HG02759 (cell line): Measurements from ENCODE around the gene SKI.
"Not testable (repeated sequence)": the region's sequence is repeated elsewhere in the genome, so short reads cannot be mapped to it uniquely, and the experiment has no call there.

Experiments used
- ATAC-seq: cut with Tn5 transposase; IDR thresholded peaks from one replicate; pipeline ENCODE4 v1.9.1; 2021; ENCODE audit warnings: mild to moderate bottlenecking, moderate library complexity; ENCODE audit not compliant: unreplicated experiment

Gene SKI

GRCh38 chr1:2290595-2291510 lies 62.7 kb downstream of the SKI start:
- peak; percentile 59 for ATAC-seq

DNA sequence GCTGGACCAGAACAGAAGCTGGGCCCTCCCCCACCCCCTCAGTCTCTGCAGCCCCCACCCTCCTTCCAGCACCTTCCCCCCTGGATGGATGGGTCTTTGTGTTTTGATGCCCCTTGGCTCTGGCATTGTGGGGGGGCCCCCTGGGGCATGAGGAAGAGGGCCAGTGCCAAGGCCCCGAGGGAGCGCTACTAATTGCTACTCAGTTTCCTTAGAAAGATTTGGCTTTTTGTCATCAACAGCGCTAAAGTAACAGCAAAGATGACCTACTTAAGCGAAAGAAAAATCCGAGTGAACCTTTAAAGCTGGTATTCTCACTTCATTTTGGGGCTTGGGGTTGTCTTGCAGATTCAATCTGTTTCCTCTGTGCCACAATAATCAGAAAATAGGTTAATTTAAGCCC lies 63.5 kb downstream of the SKI start:
- no peak for ATAC-seq

DNA sequence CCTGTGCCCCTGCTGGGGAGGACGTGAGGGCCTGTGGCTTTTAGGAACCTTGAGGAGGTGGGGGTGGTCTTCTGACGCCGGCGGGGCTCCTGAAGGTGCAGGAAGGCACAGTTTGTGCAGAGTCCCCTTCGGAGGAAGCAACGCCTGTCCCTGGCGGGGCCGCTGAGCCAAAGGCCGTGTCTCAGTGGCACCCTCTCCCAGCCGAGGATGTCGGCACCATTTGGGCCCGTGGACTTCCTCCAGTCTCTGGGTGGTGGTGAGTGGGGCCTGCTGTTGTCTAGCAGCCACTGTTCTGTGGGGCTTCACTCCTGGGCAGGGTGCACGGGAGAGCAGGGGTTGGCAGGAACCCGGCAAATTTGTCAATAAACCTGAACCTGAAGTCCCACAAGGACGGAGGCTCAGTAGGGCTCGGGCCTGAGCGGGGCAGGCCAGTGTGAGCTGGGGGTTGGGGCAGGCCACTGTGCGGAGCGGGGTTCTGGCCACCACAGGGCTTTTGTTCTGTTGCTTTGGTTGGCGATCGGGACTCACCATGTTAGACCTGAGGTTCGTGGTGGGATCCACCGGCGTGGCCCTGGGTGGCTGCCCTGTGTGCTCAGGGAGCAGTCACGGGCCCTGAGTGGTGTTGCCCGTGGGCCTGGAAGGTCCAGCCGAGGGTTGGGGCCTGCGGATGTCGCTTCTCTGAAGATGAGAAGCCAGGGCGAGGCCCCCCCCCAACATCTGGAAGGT lies 64.8 kb downstream of the SKI start:
- ATAC-seq: no peak

DNA sequence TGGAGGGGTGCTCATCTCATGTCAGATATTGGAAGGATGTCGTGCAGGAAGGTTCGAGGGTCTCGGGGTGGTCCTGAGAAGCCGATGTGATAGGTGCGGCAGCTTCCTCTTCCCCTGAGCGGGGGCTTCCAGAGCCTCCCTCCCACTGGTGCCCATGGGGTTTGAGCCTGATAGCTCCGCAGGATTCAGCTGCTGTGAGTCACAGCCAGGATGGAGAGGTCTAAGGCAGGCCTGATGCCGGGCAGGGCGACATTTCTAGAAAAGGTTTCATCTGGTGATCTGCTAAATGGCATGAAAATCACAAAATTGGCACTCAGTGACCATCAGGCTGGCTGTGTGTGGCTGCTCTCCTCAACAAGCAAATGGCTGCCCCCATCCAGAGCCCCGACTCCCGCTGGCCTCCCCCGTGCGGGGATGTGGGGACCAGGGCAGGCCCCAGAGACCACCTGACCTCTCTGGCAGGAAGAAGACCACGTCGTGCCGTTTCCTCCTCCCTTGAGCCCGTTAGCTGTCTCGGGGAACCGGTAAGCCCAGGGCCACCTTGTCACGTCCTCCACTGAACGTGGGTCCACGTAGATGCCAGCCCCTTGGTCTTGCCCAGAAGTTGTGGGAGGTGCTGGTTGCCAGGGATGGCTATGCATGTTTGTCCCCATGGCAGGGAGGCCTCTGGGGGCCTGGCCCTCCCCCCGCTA lies 66.1 kb downstream of the SKI start:
- ATAC-seq: no peak

DNA sequence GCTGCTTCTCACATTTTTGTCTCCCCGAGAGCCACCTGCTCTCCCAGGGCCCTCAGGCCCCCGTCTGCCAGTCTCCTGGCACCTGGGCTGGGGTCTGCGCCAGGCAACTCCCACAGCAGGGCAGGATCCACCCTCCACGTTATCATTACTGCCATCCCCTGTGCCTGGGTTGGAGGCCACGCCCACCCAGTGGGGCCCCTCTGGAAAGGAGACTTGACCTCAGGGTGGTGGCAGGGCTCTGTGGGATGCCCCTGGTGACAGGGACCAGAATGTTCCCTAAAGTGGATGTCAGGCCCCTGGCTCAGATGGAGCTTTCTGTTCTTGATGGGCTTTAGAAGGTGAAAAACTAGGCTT lies 66.6 kb downstream of the SKI start:
- ATAC-seq: no peak

DNA sequence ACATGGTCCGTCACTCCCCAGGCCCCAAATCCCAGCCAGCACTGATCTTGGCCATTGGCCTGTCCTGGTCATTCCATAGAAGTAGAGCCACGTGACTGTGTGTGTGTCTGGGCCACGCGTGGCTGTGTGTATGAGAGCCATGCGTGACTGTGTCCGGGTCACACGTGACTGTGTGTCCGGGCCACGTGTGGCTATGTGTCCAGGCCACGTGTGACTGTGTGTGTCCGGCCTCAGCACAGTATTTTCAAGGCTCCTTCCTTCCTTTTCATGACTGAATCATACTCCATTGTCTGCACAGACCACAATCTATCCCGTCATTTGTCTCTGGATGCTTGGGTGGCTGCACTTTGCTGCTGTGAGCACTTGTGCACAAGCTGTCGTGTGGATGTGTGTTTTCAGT lies 67.4 kb downstream of the SKI start:
- no peak for ATAC-seq

DNA sequence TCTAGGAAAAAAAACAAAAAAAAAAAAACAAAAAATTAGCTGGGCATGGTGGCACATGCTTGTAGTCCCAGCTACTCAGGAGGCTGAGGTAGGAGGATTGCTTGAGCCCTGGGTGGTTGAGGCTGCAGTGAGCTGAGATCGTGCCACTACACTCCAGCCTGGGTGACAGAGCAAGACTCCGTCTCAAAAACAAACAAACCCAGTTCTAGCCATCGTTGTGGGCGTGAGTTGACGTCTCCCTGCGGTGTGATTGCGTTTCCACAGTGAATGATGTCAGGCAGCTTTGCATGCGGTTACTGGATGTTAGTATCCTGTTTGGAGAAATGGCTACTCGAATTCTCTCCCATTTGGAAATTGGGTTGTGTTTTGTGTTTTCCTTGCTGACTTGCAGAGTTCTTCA lies 68.1 kb downstream of the SKI start:
- not testable (repeated sequence) for ATAC-seq

- no peak for ATAC-seq
Observed at GRCh38 chr1:2296614-2297013, 68.5 kb downstream of the SKI start.

GRCh38 chr1:2297246-2298011 lies 69.3 kb downstream of the SKI start:
- ATAC-seq: no peak

DNA sequence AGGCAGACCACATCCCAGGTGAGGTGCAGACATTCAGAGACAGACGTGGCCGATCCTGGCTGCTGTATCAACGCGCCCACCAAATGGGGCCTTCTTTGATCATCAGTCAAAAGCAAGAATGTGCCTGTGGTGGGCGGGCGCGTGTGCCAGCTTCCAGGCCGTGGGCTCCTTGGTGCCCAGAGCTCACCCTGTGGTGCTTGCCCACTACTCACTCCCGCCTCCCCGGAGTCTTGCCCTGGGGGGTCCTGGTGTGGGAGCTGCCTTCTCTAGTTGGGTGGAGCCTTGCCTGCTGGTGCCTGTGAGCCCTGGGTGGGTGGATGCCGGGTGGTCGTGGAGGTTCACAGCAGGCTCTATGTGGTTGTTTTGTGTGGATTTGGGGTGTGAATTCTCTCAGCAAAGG lies 70.6 kb downstream of the SKI start:
- ATAC-seq: no peak

- no peak for ATAC-seq
Observed at GRCh38 chr1:2299131-2299627, 71.1 kb downstream of the SKI start.

- ATAC-seq: peak; percentile 70
Observed at GRCh38 chr1:2300004-2300771, 72.1 kb downstream of the SKI start.

- peak; percentile 69 for ATAC-seq
Observed at GRCh38 chr1:2300851-2301606, 72.9 kb downstream of the SKI start.

- ATAC-seq: no peak
Observed at GRCh38 chr1:2301607-2302291, 73.6 kb downstream of the SKI start.

GRCh38 chr1:2302292-2302925 lies 74.3 kb downstream of the SKI start:
- no peak for ATAC-seq

DNA sequence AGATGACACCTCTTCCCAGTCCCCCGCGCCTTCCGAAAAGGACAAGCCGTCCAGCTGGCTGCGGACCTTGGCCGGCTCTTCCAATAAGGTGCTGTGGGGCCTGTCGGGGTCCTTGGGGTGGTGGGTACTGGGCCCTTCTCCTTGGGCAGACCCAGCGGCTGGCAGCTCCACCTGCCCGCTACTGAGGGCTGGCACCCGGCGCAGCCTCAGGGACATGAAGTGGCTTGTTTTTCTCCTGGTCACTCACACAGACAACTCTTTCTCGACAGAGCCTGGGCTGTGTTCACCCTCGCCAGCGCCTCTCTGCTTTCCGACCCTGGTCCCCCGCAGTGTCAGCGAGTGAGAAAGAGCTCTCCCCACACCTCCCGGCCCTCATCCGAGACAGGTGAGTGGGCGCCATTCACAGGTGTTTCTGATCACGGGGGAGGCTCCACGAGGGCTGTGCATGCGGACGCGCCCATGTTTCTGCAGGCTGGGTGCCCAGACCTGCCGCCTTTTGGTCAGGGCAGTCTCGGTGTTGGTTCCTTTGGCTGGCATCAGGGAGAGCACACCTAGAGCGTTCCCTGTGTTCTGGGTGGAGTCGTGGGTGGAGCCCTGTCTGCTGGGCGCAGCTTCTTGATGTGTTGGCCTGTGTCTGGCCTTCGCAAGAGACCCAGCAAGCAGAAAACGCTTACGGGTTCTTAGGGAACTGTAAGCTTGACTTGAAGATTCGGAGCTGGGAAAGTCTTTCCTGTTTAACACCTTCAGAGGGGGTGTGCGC lies 75.1 kb downstream of the SKI start:
- ATAC-seq: no peak

DNA sequence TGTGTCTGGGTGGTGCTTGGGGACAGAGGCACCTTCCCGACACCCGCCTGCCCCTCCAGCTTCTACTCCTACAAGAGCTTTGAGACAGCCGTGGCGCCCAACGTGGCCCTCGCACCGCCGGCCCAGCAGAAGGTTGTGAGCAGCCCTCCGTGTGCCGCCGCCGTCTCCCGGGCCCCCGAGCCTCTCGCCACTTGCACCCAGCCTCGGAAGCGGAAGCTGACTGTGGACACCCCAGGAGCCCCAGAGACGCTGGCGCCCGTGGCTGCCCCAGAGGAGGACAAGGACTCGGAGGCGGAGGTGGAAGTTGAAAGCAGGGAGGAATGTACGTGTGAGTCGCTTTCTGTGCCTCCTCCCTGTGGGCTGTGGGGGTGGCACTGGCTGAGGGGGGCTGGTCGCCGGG lies 75.7 kb downstream of the SKI start:
- no peak for ATAC-seq

DNA sequence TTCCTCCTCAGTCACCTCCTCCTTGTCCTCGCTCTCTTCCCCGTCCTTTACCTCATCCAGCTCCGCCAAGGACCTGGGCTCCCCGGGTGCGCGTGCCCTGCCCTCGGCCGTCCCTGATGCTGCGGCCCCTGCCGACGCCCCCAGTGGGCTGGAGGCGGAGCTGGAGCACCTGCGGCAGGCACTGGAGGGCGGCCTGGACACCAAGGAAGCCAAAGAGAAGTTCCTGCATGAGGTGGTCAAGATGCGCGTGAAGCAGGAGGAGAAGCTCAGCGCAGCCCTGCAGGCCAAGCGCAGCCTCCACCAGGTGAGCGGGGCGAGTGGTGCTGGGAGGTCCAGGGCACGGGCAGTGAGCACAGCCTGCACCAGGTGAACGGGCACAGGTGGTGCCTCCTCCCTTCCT lies 76.2 kb downstream of the SKI start:
- ATAC-seq: no peak
